Liver (tissue), 3 donors: ENCODE measurements around the gene TJAP1.

Source experiments
- TAF1 ChIP-seq: conservative IDR thresholded peaks from 2 replicates; pipeline ENCODE4 v1.6.1; 2016; ENCODE audit warnings: antibody characterized with exemption, mild to moderate bottlenecking
- TF ChIP-seq, protein P1 (sequence below): fragments of 150-350 bp; IDR thresholded peaks from 2 replicates; pipeline ENCODE4 v1.5.1; 2017; ENCODE audit warnings: improper control_type of control experiment, low read depth, low read length; ENCODE audit not compliant: missing input control
- TF ChIP-seq, protein P2 (sequence below): IDR thresholded peaks from 2 replicates; pipeline ENCODE4 v1.6.1; 2016; ENCODE audit warnings: antibody characterized with exemption
- TF ChIP-seq, protein P3 (sequence below): IDR thresholded peaks from 2 replicates; pipeline ENCODE4 v1.6.1; 2016; ENCODE audit warnings: antibody characterized with exemption
- TF ChIP-seq, protein P4 (sequence below): IDR thresholded peaks from 2 replicates; pipeline ENCODE4 v1.6.1; 2016; ENCODE audit warnings: antibody characterized with exemption, mild to moderate bottlenecking
- donor health status: healthy.
- donor health status: healthy.

DNA sequence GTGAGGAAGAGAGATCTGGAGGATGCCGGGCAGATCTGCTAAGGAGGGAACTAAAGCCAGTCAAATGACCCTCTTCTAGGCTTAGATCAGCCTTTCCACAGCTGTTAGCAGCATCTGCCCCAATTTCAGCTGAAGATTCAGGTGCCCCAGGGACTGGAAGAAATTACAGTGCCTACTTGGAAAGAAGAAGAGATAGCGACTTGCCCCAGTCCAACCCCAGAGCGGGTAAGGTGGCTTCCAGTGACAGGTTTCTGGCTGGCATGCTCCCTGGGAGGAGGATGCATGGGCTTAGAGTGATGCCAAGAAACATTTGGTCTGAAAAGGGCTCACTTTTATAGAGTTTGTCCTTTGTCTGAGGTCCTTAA is 620 bp downstream of the TJAP1 start:
- TF ChIP-seq, protein P1, sequence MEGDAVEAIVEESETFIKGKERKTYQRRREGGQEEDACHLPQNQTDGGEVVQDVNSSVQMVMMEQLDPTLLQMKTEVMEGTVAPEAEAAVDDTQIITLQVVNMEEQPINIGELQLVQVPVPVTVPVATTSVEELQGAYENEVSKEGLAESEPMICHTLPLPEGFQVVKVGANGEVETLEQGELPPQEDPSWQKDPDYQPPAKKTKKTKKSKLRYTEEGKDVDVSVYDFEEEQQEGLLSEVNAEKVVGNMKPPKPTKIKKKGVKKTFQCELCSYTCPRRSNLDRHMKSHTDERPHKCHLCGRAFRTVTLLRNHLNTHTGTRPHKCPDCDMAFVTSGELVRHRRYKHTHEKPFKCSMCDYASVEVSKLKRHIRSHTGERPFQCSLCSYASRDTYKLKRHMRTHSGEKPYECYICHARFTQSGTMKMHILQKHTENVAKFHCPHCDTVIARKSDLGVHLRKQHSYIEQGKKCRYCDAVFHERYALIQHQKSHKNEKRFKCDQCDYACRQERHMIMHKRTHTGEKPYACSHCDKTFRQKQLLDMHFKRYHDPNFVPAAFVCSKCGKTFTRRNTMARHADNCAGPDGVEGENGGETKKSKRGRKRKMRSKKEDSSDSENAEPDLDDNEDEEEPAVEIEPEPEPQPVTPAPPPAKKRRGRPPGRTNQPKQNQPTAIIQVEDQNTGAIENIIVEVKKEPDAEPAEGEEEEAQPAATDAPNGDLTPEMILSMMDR = no peak
- TF ChIP-seq, protein P2, sequence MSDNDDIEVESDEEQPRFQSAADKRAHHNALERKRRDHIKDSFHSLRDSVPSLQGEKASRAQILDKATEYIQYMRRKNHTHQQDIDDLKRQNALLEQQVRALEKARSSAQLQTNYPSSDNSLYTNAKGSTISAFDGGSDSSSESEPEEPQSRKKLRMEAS = no peak
- TF ChIP-seq TAF1 = no peak
- TF ChIP-seq, protein P3, sequence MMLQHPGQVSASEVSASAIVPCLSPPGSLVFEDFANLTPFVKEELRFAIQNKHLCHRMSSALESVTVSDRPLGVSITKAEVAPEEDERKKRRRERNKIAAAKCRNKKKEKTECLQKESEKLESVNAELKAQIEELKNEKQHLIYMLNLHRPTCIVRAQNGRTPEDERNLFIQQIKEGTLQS = no peak
- TF ChIP-seq, protein P4, sequence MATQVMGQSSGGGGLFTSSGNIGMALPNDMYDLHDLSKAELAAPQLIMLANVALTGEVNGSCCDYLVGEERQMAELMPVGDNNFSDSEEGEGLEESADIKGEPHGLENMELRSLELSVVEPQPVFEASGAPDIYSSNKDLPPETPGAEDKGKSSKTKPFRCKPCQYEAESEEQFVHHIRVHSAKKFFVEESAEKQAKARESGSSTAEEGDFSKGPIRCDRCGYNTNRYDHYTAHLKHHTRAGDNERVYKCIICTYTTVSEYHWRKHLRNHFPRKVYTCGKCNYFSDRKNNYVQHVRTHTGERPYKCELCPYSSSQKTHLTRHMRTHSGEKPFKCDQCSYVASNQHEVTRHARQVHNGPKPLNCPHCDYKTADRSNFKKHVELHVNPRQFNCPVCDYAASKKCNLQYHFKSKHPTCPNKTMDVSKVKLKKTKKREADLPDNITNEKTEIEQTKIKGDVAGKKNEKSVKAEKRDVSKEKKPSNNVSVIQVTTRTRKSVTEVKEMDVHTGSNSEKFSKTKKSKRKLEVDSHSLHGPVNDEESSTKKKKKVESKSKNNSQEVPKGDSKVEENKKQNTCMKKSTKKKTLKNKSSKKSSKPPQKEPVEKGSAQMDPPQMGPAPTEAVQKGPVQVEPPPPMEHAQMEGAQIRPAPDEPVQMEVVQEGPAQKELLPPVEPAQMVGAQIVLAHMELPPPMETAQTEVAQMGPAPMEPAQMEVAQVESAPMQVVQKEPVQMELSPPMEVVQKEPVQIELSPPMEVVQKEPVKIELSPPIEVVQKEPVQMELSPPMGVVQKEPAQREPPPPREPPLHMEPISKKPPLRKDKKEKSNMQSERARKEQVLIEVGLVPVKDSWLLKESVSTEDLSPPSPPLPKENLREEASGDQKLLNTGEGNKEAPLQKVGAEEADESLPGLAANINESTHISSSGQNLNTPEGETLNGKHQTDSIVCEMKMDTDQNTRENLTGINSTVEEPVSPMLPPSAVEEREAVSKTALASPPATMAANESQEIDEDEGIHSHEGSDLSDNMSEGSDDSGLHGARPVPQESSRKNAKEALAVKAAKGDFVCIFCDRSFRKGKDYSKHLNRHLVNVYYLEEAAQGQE = no peak
